ENCODE results near the gene TENT4A. TPM values are rescaled to one million over a fixed set of nuclear protein-coding genes. Genes with fewer than 3 reads are reported as not detected.

The TENT4A gene
- total RNA-seq, 4 donors from 2014 or later: 20.9 to 70.3 (median 28.1) TPM

DNA sequence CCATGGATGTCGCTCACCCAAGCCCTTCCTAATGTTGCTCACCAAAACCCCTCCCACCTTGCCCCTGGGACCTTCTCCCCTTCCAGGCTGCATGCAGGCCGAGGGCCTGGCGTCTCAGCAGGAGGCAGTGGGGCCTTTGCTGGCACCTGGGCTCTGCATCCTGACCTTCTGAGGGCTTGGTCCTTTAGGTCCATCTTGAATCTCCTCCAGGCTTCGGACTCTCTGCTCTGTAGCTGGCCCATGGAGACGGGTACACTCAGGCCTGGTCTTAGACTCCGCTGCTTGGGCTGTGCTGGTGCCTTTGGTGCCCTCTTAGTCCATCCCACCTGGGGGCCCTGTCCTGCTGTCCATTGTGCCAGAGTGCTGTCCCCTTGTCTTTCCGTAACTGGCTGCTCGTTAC is 14.0 kb downstream of the TENT4A start:
- 96 to 100% methylated on average over 2 to 8 of the region's 8 CpGs for WGBS, 2 donors (ENCODE audit: low coverage in 1 of 2)
- in situ Hi-C loops (cut with MboI; ENCODE audit: low pct_ligation_motif_present in 1 of 4, low pct_unique_long_range_greater_than_20kb in 1 of 4, low sequenced_read_pairs in 3 of 4): loop anchor here in 2 of 4 donors (25.0 kb wide), 2 partner anchors 90 to 115 kb away; partner anchors contain the start of genes NSUN2 (in 1 of the 2) and SRD5A1 (in 1 of the 2)
- no peak for DNase-seq

DNA sequence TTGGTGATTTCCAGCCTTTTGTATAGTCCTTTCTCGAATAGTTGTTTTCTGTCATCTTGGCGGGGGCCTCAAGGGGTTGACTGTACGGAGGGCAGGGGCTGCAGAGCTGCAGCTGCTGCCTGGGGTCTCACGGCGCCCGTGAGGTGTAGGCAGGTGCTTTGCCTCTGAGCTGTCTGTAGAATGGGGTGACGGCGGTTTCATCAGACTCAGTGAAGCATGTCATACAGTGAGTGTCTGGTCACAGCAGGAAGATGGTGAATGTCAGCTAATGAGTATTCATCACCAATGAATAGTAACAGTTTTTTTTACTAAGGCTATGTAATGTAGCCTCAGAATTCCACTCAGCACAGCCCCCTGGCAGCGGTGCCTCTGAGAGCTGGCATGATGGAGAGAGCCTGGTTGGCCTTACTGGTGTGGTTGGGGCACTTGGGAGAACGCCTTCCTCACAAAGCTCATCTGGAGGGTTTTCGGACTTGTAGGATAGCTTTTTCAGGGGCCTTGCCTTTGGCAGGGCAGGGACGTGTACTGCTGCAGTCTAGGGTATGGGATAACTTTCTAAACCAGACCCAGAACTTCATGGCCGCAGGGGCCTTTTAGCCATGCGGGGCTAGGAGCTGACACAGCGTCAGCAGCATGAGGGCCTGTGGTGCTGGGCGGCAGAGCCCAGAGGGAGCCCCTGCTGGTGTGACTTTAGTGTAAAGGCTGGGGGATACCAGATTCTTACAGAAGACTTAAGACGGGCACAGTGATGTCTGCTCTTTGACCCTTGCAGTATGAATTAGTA is 15.0 kb downstream of the TENT4A start:
- TF ChIP-seq, protein P1, sequence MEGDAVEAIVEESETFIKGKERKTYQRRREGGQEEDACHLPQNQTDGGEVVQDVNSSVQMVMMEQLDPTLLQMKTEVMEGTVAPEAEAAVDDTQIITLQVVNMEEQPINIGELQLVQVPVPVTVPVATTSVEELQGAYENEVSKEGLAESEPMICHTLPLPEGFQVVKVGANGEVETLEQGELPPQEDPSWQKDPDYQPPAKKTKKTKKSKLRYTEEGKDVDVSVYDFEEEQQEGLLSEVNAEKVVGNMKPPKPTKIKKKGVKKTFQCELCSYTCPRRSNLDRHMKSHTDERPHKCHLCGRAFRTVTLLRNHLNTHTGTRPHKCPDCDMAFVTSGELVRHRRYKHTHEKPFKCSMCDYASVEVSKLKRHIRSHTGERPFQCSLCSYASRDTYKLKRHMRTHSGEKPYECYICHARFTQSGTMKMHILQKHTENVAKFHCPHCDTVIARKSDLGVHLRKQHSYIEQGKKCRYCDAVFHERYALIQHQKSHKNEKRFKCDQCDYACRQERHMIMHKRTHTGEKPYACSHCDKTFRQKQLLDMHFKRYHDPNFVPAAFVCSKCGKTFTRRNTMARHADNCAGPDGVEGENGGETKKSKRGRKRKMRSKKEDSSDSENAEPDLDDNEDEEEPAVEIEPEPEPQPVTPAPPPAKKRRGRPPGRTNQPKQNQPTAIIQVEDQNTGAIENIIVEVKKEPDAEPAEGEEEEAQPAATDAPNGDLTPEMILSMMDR (IDR thresholded peaks at IDR 0.05): no peak
- TF ChIP-seq EP300 (IDR thresholded peaks at IDR 0.05; ENCODE audit: low read depth) (no peak), POLR2AphosphoS5 (IDR thresholded peaks at IDR 0.05) (no peak), POLR2A (IDR thresholded peaks at IDR 0.05) (no peak)
- H3K9me3 ChIP-seq: no peaks in the 10 kb centered on the region
- H3K4me3 ChIP-seq: no peak overlapping the region
- whole genome bisulfite sequencing, 2 donors (ENCODE audit: low coverage in 1 of 2): 67 to 83% methylated on average over 1 to 17 of the region's 17 CpGs
- in situ Hi-C loops (cut with MboI; ENCODE audit: low pct_ligation_motif_present in 1 of 4, low pct_unique_long_range_greater_than_20kb in 1 of 4, low sequenced_read_pairs in 3 of 4): loop anchor here in 2 of 4 donors (25.0 kb wide), 2 partner anchors 91 to 116 kb away; partner anchors contain the start of genes NSUN2 (in 1 of the 2) and SRD5A1 (in 1 of the 2)
- H3K27ac ChIP-seq: no peak overlapping the region
- no peaks in the 10 kb centered on the region for H3K27me3 ChIP-seq
- intact Hi-C loops (cut with DNase I; ENCODE audit: low total_unique reads): no loop called here
- DNase-seq: no peak
- H3K4me1 ChIP-seq: peaks cover 18 to 74% (median 40%) of the 10 kb centered on the region in 4 donors
- H3K36me3 ChIP-seq: no peaks in the 10 kb centered on the region

More for the DNA sequence above, 14.0 kb downstream of the TENT4A start:
- H3K4me3 ChIP-seq: no peak overlapping the region
- H3K27me3 ChIP-seq: no peaks in the 10 kb centered on the region
- H3K9me3 ChIP-seq: no peaks in the 10 kb centered on the region
- no peak overlapping the region for H3K27ac ChIP-seq
- peaks cover 21 to 74% (median 38%) of the 10 kb centered on the region in 4 donors for H3K4me1 ChIP-seq
- TF ChIP-seq EP300 (IDR thresholded peaks at IDR 0.05; ENCODE audit: low read depth): no peak
- TF ChIP-seq, protein P1 (IDR thresholded peaks at IDR 0.05): no peak
- no peak for TF ChIP-seq POLR2AphosphoS5 (IDR thresholded peaks at IDR 0.05)
- TF ChIP-seq POLR2A (IDR thresholded peaks at IDR 0.05): no peak
- intact Hi-C loops (cut with DNase I; ENCODE audit: low total_unique reads): no loop called here
- H3K36me3 ChIP-seq: no peaks in the 10 kb centered on the region

DNA sequence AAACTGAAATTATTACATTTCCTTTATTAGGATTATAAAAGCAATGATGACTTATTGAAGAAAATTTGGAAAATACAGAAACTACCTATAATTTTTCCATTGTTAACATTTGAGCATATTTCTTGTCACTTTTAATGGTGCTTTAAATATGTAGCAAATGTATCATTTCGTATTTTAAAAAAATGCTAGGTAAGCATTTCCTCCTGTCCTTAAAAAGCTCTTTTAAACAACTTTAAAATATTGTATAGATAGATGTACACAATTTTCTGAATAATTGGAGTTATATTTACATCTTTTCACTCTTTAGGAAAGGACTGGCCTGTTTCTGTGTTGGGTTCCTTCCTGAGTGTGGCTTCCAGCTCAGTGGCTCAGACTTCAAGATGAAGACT is 15.6 kb downstream of the TENT4A start:
- no peaks in the 10 kb centered on the region for H3K9me3 ChIP-seq
- no peak for DNase-seq
- no peaks in the 10 kb centered on the region for H3K36me3 ChIP-seq
- peaks cover 21 to 70% (median 41%) of the 10 kb centered on the region in 4 donors for H3K4me1 ChIP-seq
- WGBS, 2 donors (ENCODE audit: low coverage in 1 of 2): 87 to 93% methylated on average over 1 of the region's 1 CpG
- no peaks in the 10 kb centered on the region for H3K27me3 ChIP-seq
- H3K27ac ChIP-seq: no peak overlapping the region
- intact Hi-C loops (cut with DNase I; ENCODE audit: low total_unique reads): no loop called here
- H3K4me3 ChIP-seq: no peak overlapping the region
- in situ Hi-C loops (cut with MboI; ENCODE audit: low pct_ligation_motif_present in 1 of 4, low pct_unique_long_range_greater_than_20kb in 1 of 4, low sequenced_read_pairs in 3 of 4): loop anchor here in 2 of 4 donors (25.0 kb wide), 2 partner anchors 91 to 116 kb away; partner anchors contain the start of genes NSUN2 (in 1 of the 2) and SRD5A1 (in 1 of the 2)
- TF ChIP-seq EP300 (IDR thresholded peaks at IDR 0.05; ENCODE audit: low read depth) (no peak), POLR2AphosphoS5 (IDR thresholded peaks at IDR 0.05) (no peak)

DNA sequence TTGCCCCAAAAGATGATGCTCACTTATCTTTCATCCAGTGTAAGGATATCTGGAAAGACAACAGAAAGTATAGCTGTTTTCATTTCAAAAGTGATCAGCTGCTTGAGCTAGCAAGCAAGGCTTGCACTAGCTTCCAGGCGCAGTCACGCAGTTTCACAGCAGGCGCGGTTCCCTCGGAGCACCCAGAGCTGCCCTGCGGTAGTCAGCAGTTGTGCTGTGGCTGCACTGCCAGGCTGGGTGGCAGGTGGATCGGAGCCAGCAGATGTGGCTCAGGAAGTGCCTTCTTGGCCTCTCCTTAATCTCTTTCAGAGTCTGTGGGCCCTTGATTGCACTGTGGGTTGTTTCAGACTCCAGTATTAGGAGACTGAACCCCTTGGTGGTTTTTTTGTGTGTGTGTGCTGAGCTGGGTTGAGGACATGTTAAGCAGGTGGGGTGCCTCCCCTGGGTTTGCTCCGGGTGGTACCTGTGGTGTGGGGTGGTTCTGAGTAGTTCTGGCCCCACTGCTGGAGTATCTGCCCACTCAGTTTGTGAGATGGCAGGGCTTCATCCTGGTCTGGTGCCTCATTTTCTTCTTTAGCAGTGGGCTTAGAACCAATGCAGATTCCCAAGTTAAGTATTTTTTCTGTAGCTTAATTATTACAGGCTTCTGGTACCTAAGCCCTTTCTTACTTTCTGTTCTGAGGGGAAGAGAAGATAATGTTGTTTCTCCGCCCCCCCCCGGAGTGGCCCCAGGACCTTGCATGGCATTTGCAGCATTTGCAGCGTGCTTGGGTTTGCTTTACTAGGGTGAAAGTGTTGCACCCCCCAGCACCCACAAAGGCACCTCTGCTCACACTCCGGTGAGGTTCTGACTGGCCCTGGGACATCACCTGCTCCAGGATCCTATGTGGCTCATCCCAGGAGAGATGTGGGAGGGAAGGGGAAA is 16.4 kb downstream of the TENT4A start:
- intact Hi-C loops (cut with DNase I; ENCODE audit: low total_unique reads): no loop called here
- in situ Hi-C loops (cut with MboI; ENCODE audit: low pct_ligation_motif_present in 1 of 4, low pct_unique_long_range_greater_than_20kb in 1 of 4, low sequenced_read_pairs in 3 of 4): loop anchor here in 2 of 4 donors (25.0 kb wide), 2 partner anchors 92 to 117 kb away; partner anchors contain the start of genes NSUN2 (in 1 of the 2) and SRD5A1 (in 1 of the 2)
- Histone ChIP-seq H3K36me3 (no peaks in the 10 kb centered on the region), H3K27ac (peak overlapping the region in 2 of 4 donors; percentile 10 to 40), H3K4me3 (no peak overlapping the region), H3K9me3 (no peaks in the 10 kb centered on the region), H3K27me3 (no peaks in the 10 kb centered on the region), H3K4me1 (peaks cover 21 to 66% (median 41%) of the 10 kb centered on the region in 4 donors)
- TF ChIP-seq, protein P1 (IDR thresholded peaks at IDR 0.05): no peak
- TF ChIP-seq POLR2AphosphoS5 (IDR thresholded peaks at IDR 0.05): no peak
- TF ChIP-seq EP300 (IDR thresholded peaks at IDR 0.05; ENCODE audit: low read depth): no peak
- no peak for TF ChIP-seq POLR2A (IDR thresholded peaks at IDR 0.05)
- DNase-seq: peak; percentile 63
- WGBS, 2 donors (ENCODE audit: low coverage in 1 of 2): 80% methylated on average over 12 of the region's 12 CpGs; no CpG with 5 or more reads in 1 of the 2 donors
